Measurements from ENCODE around the gene CTBP2.

Gene CTBP2

DNA sequence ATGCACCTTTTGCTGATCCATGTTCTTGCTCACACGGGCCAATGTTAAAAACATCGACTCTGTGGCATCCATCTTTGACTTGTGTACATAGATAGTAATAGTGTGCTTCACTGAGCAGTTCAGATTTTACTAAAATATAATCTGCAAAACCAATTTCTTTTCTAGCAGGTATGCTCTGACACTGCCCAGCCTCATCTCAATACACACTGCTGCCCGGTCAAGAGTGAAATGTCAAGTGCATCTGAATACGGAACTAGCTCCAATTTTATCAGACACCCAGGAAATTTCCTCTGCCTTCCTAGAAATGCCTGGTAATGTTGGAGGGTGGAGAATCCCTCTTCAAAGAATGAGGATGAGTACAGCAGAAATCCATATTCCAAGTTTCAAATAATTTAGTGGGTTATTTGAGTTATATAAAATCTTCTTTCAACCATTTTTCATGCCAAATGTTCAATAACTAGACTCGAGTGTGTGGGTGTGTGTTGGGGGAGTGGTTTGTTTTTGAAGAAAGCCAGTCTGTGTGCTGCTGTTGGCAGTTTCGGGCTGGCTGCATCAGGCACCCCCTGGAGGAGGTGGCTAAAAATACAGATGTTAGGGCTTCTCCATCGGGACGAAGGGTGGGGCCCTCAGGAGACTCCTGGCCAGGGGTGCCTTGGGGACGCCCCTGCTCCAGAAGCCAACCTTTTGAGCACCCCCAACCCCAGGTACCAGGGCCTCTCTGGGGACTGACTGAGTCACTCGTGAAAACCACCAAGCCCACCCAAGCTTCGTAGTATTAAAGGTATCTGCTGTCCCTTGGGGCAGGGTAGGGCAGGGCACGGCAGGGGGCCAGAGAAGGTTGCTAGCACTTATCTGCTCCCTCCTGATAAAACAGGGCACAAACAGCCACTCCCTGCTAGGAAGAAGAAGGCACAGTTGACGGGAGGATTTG, 15.4 kb downstream of the CTBP2 start:
- DNase-seq (ENCODE audit: low spot score): peak; percentile 59

- no peak for DNase-seq (ENCODE audit: low spot score)
Observed at GRCh38 chr10:125144206-125144605, 16.2 kb downstream of the CTBP2 start.

DNA sequence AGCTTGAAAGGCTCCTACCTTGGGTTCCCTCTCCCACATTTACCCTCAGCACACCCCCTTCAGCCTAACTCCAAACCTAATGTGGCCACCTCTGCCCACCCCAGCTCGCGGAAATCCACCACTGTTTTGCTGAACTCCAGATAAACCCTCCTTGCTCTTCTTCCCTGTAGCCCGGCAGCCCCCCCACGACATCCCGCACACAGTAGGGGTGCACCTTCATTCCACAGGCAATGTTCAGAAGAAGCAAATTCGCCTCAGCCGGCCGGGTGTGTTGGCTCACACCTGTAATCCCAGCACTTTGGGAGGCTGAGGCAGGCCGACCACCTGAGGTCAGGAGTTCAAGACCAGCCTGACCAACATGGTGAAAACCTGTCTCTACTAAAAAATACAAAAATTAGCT, 17.4 kb downstream of the CTBP2 start:
- DNase-seq (ENCODE audit: low spot score): no peak

DNA sequence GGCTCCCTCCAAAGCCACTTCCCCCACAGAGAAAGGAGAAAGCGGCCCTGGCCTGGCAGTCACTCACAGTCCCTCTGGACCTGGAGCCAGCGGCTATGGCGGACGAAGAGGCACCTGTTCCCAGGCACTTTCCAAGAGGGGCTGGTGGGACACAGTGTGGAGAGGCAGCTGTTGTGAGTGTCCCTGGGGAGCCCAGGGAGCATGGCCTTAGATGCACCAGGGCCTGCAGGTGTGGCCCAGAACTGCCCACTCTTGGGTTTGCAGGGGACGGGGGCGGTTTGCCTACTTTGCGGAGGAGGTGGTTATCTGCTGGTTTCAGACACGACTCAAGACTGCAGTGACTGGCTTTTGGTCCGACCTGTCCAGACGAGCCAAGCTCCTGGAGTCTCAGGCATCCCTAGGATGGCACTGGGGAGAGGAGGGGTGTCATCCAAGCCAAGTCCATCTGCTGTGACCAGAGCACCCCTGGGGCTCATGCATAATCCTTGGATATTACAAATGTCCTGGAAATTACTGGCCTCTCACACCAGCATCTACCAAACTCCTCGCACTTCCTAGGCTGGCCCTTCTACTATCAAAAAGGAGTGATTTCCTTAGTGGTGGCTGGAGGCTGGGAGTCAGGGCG, 18.4 kb downstream of the CTBP2 start:
- no peak for DNase-seq (ENCODE audit: low spot score)

- no peak for DNase-seq (ENCODE audit: low spot score)
Observed at GRCh38 chr10:125141150-125141859, 19.1 kb downstream of the CTBP2 start.

DNA sequence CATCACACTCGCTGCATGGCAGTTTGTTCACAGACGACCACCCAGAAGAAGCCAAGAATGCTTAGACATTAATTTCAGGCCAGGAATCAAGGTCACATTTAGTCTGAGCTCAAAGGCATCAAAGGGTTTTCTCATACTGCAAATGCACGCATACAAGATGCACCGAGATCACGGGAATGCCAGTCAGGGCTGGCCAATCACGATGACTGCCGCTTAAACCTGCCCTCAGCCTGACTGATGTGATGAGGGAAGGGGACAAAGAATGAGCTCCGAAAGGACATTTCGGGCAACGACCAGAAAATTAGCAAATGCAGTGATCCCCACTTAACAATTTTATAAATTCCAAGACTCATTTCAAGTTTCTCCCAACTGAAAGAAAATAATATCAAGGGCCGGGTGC, 20.2 kb downstream of the CTBP2 start:
- DNase-seq (ENCODE audit: low spot score): no peak

- DNase-seq (ENCODE audit: low spot score): no peak
Observed at GRCh38 chr10:125137601-125138438, 22.5 kb downstream of the CTBP2 start.

- no peak for DNase-seq (ENCODE audit: low spot score)
Observed at GRCh38 chr10:125136087-125136486, 24.3 kb downstream of the CTBP2 start.

GRCh38 chr10:125135771-125136035, 24.7 kb downstream of the CTBP2 start:
- DNase-seq (ENCODE audit: low spot score): no peak

- DNase-seq (ENCODE audit: low spot score): no peak
Observed at GRCh38 chr10:125134916-125135770, 25.2 kb downstream of the CTBP2 start.

DNA sequence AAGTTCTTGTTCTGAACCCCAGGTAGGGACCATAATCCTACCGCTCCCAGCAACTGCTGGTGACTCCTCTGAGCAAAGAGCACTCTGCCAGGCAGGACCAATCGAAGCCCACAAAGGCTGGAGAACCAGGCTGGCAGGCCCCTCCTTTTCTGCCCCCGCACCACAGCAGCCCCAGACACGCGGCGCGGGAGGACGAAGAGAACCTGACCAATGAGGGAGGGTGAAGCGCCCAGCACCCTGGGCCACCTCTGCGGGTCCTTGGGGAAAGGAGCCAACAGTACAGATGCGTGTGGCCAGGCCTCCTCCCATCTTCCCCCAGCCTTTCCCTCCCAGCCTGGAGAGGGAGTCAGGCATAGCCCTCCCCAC, 25.9 kb downstream of the CTBP2 start:
- no peak for DNase-seq (ENCODE audit: low spot score)

DNA sequence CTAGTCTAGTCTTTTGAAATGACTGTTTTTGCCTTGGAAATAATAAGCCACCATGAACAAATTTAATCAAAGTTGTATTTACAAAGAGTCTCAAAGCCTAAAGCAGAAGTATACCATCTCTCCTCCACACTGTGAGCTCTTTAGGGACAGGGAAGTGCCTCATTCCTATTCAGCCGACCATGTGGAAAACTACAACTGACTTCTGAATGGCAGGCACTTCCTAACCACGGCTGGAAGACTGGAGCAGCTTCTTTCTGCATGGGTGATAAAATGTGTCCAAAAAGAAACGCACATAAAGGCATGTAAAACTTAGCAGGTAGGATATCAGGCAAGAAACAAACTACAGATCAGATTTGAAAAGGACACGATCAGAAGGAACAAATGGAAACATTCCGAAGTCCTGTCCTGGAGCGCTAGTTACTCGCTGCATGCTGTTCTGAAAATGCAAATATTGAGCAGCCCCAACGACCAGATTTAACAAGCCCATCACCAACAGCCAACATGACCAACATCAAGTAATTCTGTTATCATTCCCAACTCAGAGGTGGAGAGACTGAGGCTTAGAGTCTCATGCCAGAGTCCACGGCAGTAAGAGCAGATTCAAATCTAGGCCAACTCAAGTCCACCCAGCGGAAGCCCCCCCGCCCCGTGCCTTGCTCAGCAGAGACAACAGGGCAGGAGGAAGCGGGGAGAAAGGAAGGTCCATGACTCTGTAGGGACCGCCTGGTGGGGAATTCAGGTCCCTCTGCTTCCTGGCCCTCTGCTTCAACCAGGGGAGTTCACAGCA, 26.5 kb downstream of the CTBP2 start:
- no peak for DNase-seq (ENCODE audit: low spot score)

DNA sequence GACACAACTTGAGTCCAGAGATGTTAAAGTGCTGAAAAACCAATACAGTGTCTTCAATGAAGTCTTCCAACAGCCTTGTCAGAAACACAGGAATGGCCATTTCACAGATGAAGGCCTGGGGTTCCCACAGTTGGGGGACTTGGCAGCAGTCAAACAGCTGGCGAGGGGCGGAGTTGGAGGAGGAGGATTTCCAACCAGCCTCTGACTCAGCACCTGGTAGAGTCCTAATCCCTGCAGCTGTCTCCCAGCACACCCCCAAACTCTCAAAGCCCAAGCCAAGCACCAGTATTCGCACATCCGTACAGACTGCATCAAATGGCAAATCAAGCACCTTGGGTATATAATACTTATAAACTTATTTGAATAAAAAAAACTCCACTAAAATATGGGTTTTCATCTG, 28.0 kb downstream of the CTBP2 start:
- no peak for DNase-seq (ENCODE audit: low spot score)

GRCh38 chr10:125130916-125131315, 29.4 kb downstream of the CTBP2 start:
- no peak for DNase-seq (ENCODE audit: low spot score)

- no peak for DNase-seq (ENCODE audit: low spot score)
Observed at GRCh38 chr10:125130260-125130659, 30.1 kb downstream of the CTBP2 start.

DNA sequence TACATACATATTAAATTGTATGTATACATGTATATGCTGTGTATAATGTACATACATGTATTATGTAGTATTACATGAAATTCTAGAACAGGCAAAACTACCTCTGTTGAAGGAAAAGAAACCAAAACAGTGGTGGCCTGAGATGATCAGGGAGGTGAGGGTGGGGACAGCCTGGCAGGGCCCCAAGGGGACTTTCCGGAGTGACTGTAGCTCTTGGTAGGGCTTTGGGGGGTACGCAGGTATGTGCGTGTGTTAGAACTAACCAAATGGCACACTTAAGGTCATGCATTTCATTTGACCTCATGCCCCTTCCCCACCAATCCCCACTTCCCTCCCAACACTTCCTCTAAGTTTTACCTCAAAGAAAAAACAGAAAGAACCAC, 31.3 kb downstream of the CTBP2 start:
- DNase-seq (ENCODE audit: low spot score): no peak

- DNase-seq (ENCODE audit: low spot score): no peak
Observed at GRCh38 chr10:125128397-125129075, 31.8 kb downstream of the CTBP2 start.

DNA sequence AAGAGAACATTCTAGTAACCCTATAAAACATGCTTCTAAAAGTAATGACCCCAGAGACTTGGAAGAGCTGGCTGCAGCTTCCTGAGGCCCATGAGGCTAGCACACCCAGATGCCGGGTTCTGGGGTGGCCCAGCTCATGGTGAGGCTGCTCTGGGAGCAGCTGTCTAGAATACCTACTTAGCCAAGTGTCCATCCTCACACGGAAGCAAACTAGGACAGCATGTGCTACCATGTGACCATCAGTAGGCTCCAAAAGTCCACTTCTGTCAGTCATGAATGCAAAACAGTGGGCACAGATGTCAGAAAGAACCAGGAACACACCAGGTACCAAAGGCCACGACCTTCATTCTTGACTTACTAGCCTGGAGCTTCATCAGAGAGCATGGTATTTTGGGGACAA, 32.4 kb downstream of the CTBP2 start:
- DNase-seq (ENCODE audit: low spot score): no peak

DNA sequence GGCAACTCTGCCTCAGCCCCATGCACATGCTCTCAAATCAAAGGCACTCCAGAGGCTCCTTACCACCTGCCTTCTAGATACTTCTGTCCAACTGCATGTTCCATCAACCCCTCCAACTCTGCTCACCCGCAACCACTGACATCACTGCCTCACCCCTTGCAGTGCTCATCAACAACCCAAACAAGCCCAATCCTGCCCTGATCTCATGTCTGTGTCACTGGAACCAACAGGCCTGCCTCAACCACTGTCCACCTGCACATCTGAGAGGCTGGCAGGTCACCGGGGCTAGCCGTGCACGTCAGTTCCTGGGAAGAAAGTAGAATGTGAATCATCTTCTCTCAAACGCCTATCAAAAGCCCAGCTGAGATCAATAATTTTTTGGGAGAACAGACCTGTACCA, 33.3 kb downstream of the CTBP2 start:
- no peak for DNase-seq (ENCODE audit: low spot score)
